Glomerular endothelial cell (primary cell): ENCODE results near the gene AGBL1. TPM values are rescaled to one million over a fixed set of nuclear protein-coding genes. Genes with fewer than 3 reads are reported as not detected.

Source experiments
- DNase-seq: peaks from one replicate; pipeline ENCODE4 v3.0.0-alpha.2; 2011; ENCODE audit warnings: low read depth, low spot score; ENCODE audit errors: extremely low read depth
- total RNA-seq: library from RNA; depleted of rRNA; stranded (reverse); fragments of >200 nt; gene quantifications from 2 replicates; pipeline ENCODE4 v1.2.3, GENCODE V29; 2015

The AGBL1 gene
- total RNA-seq, 1 donor from 2014 or later, result not detected

- DNase-seq, result no peak
These were observed 83.0 kb downstream of the AGBL1 start for GRCh38 chr15:86162641-86163040.

- no peak for DNase-seq
These were observed 84.1 kb downstream of the AGBL1 start for GRCh38 chr15:86163816-86164215.

GRCh38 chr15:86164232-86164898 lies 84.7 kb downstream of the AGBL1 start:
- no peak for DNase-seq

GRCh38 chr15:86165265-86166211 lies 85.9 kb downstream of the AGBL1 start:
- no peak for DNase-seq

GRCh38 chr15:86167841-86168240 lies 88.2 kb downstream of the AGBL1 start:
- no peak for DNase-seq

- no peak for DNase-seq
These were observed 99.2 kb downstream of the AGBL1 start for GRCh38 chr15:86178845-86179244.

- no peak for DNase-seq
These were observed 104.2 kb downstream of the AGBL1 start for GRCh38 chr15:86183596-86184491.

- DNase-seq, result no peak
These were observed 114.2 kb downstream of the AGBL1 start for GRCh38 chr15:86193716-86194380.

GRCh38 chr15:86197770-86198169 lies 118.1 kb downstream of the AGBL1 start:
- DNase-seq, result no peak

- no peak for DNase-seq
These were observed 119.9 kb downstream of the AGBL1 start for GRCh38 chr15:86199467-86200145.

GRCh38 chr15:86201313-86202008 lies 121.8 kb downstream of the AGBL1 start:
- no peak for DNase-seq

- DNase-seq, result no peak
These were observed 123.8 kb downstream of the AGBL1 start for GRCh38 chr15:86203462-86203861.

GRCh38 chr15:86205096-86205495 lies 125.4 kb downstream of the AGBL1 start:
- no peak for DNase-seq

- DNase-seq, result no peak
These were observed 133.7 kb downstream of the AGBL1 start for GRCh38 chr15:86213420-86213819.

GRCh38 chr15:86213888-86214287 lies 134.2 kb downstream of the AGBL1 start:
- no peak for DNase-seq

- DNase-seq, result no peak
These were observed 141.4 kb downstream of the AGBL1 start for GRCh38 chr15:86221119-86221518.

GRCh38 chr15:86229306-86229705 lies 149.6 kb downstream of the AGBL1 start:
- no peak for DNase-seq

GRCh38 chr15:86229936-86230335 lies 150.3 kb downstream of the AGBL1 start:
- DNase-seq, result no peak
